ENCODE measurements around the gene TINCR.
"Not testable (repeated sequence)": the region's sequence is repeated elsewhere in the genome, so short reads cannot be mapped to it uniquely, and the experiment has no call there.

TINCR gene

GRCh38 chr19:5540208-5540607 is 27.5 kb downstream of the TINCR start:
- no peak overlapping the region for H3K4me3 ChIP-seq (ENCODE audit: low read depth, low read length)
- no peak for DNase-seq (ENCODE audit: low read depth)
- TF ChIP-seq CTCF (IDR thresholded peaks at IDR 0.05; ENCODE audit: low read depth, low read length, missing control alignments) = no peak
- in situ Hi-C loops (cut with HindIII; ENCODE audit: low sequenced_read_pairs) = no loop called here

GRCh38 chr19:5537870-5538269 is 29.9 kb downstream of the TINCR start:
- DNase-seq (ENCODE audit: low read depth) = no peak
- TF ChIP-seq CTCF (IDR thresholded peaks at IDR 0.05; ENCODE audit: low read depth, low read length, missing control alignments) = no peak
- H3K4me3 ChIP-seq (ENCODE audit: low read depth, low read length) = no peak overlapping the region
- in situ Hi-C loops (cut with HindIII; ENCODE audit: low sequenced_read_pairs) = no loop called here

GRCh38 chr19:5536982-5537579 is 30.7 kb downstream of the TINCR start:
- in situ Hi-C loops (cut with HindIII; ENCODE audit: low sequenced_read_pairs); H3K4me3 ChIP-seq (ENCODE audit: low read depth, low read length); DNase-seq (ENCODE audit: low read depth): not testable (repeated sequence)

GRCh38 chr19:5536337-5536894 is 31.3 kb downstream of the TINCR start:
- in situ Hi-C loops (cut with HindIII; ENCODE audit: low sequenced_read_pairs) = no loop called here
- peak overlapping the region; percentile 12 for H3K4me3 ChIP-seq (ENCODE audit: low read depth, low read length)
- TF ChIP-seq CTCF (IDR thresholded peaks at IDR 0.05; ENCODE audit: low read depth, low read length, missing control alignments) = no peak
- peak; percentile 23 for DNase-seq (ENCODE audit: low read depth)

- no peak for DNase-seq (ENCODE audit: low read depth)
- H3K4me3 ChIP-seq (ENCODE audit: low read depth, low read length) = no peak overlapping the region
- in situ Hi-C loops (cut with HindIII; ENCODE audit: low sequenced_read_pairs) = no loop called here
- peak; percentile 43 for TF ChIP-seq CTCF (IDR thresholded peaks at IDR 0.05; ENCODE audit: low read depth, low read length, missing control alignments)
Measured at GRCh38 chr19:5534787-5535586, 32.8 kb downstream of the TINCR start.

- no peak for DNase-seq (ENCODE audit: low read depth)
- H3K4me3 ChIP-seq (ENCODE audit: low read depth, low read length) = no peak overlapping the region
- in situ Hi-C loops (cut with HindIII; ENCODE audit: low sequenced_read_pairs) = no loop called here
- no peak for TF ChIP-seq CTCF (IDR thresholded peaks at IDR 0.05; ENCODE audit: low read depth, low read length, missing control alignments)
Measured at GRCh38 chr19:5533257-5533656, 34.5 kb downstream of the TINCR start.

GRCh38 chr19:5530701-5531100 is 37.1 kb downstream of the TINCR start:
- DNase-seq (ENCODE audit: low read depth) = no peak
- in situ Hi-C loops (cut with HindIII; ENCODE audit: low sequenced_read_pairs) = no loop called here
- no peak overlapping the region for H3K4me3 ChIP-seq (ENCODE audit: low read depth, low read length)
- TF ChIP-seq CTCF (IDR thresholded peaks at IDR 0.05; ENCODE audit: low read depth, low read length, missing control alignments) = no peak
